ENCODE data around the gene MYCBP2.

Gene MYCBP2

DNA sequence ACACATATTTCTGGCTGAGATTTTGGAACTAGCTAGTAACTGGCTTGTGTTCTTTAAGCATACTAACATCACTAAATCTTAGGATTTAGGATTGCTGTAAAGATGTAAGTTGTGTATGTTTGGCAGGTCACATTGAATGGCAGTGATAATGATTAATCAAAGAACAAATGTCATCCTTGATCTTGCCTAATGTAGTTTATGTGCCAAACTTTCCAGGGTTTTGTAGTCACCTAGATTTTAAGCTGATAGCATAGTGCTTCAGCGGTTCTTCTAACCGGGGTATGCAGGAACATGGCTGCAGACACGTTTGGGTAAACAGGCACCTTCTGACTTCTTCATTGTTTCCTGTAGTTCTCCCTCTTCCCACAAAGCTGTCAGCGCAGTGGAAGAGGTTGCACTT is 325.4 kb downstream of the MYCBP2 start:
- Histone ChIP-seq H3K9me2 (replicated peaks; ENCODE audit: insufficient read depth, low read length) (no peaks in the 10 kb centered on the region), H3K9ac (ENCODE audit: low read length) (no peak overlapping the region), H3K9me3 (ENCODE audit: insufficient read depth, low read length) (no peaks in the 10 kb centered on the region), H3K4me3 (ENCODE audit: insufficient read depth, low read length, poor library complexity, severe bottlenecking) (no peak overlapping the region), H3K4me2 (ENCODE audit: low read depth, low read length, poor library complexity, severe bottlenecking) (no peak overlapping the region), H4K20me1 (ENCODE audit: low read depth, low read length) (no peaks in the 10 kb centered on the region), H3K27me3 (ENCODE audit: low read length) (no peaks in the 10 kb centered on the region), H3K79me2 (ENCODE audit: insufficient read depth, low read length) (no peaks in the 10 kb centered on the region; the same call in 1 of the 2 replicates), H3F3A (ENCODE audit: insufficient read depth) (peaks cover 19% of the 10 kb centered on the region), H2AFZ (ENCODE audit: low read depth, low read length, severe bottlenecking) (no peak overlapping the region), H3K36me3 (ENCODE audit: low read length) (peaks cover 21% of the 10 kb centered on the region), H3K27ac (ENCODE audit: low read depth, low read length) (no peak overlapping the region)
- TF ChIP-seq, protein P1, sequence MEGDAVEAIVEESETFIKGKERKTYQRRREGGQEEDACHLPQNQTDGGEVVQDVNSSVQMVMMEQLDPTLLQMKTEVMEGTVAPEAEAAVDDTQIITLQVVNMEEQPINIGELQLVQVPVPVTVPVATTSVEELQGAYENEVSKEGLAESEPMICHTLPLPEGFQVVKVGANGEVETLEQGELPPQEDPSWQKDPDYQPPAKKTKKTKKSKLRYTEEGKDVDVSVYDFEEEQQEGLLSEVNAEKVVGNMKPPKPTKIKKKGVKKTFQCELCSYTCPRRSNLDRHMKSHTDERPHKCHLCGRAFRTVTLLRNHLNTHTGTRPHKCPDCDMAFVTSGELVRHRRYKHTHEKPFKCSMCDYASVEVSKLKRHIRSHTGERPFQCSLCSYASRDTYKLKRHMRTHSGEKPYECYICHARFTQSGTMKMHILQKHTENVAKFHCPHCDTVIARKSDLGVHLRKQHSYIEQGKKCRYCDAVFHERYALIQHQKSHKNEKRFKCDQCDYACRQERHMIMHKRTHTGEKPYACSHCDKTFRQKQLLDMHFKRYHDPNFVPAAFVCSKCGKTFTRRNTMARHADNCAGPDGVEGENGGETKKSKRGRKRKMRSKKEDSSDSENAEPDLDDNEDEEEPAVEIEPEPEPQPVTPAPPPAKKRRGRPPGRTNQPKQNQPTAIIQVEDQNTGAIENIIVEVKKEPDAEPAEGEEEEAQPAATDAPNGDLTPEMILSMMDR (IDR thresholded peaks at IDR 0.05; ENCODE audit: insufficient read depth, low read length, poor library complexity, severe bottlenecking) = no peak
- TF ChIP-seq EZH2phosphoT487 (conservative IDR thresholded peaks at IDR 0.05; ENCODE audit: low read length) = no peak

DNA sequence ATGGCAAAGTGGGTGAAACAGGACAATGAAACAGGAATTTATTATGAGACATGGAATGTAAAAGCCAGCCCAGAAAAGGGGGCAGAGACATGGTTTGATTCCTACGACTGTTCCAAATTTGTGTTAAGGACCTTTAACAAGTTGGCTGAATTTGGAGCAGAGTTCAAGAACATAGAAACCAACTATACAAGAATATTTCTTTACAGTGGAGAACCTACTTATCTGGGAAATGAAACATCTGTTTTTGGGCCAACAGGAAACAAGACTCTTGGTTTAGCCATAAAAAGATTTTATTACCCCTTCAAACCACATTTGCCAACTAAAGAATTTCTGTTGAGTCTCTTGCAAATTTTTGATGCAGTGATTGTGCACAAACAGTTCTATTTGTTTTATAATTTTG is 326.4 kb downstream of the MYCBP2 start:
- no peaks in the 10 kb centered on the region for H3K27me3 ChIP-seq (ENCODE audit: low read length)
- H3K4me3 ChIP-seq (ENCODE audit: insufficient read depth, low read length, poor library complexity, severe bottlenecking) = no peak overlapping the region
- no peaks in the 10 kb centered on the region for H3K9me3 ChIP-seq (ENCODE audit: insufficient read depth, low read length)
- H2AFZ ChIP-seq (ENCODE audit: low read depth, low read length, severe bottlenecking) = no peak overlapping the region
- no peak overlapping the region for H3K27ac ChIP-seq (ENCODE audit: low read depth, low read length)
- H3F3A ChIP-seq (ENCODE audit: insufficient read depth) = peaks cover 12% of the 10 kb centered on the region
- H3K9ac ChIP-seq (ENCODE audit: low read length) = no peak overlapping the region
- TF ChIP-seq, protein P1 (IDR thresholded peaks at IDR 0.05; ENCODE audit: insufficient read depth, low read length, poor library complexity, severe bottlenecking) = no peak
- no peak for TF ChIP-seq EZH2phosphoT487 (conservative IDR thresholded peaks at IDR 0.05; ENCODE audit: low read length)
- H3K36me3 ChIP-seq (ENCODE audit: low read length) = peaks cover 18% of the 10 kb centered on the region
- no peaks in the 10 kb centered on the region for H4K20me1 ChIP-seq (ENCODE audit: low read depth, low read length)
- H3K4me2 ChIP-seq (ENCODE audit: low read depth, low read length, poor library complexity, severe bottlenecking) = no peak overlapping the region
- H3K79me2 ChIP-seq (ENCODE audit: insufficient read depth, low read length) = no peaks in the 10 kb centered on the region; the same call in 1 of the 2 replicates
- no peaks in the 10 kb centered on the region for H3K9me2 ChIP-seq (replicated peaks; ENCODE audit: insufficient read depth, low read length)
